Retina (tissue), 1 donor: ENCODE data around the gene ZBTB22.
"Not testable (repeated sequence)": the region's sequence is repeated elsewhere in the genome, so short reads cannot be mapped to it uniquely, and the experiment has no call there.

Experiments used
- DNase-seq: peaks from one replicate; pipeline ENCODE4 v3.0.0-alpha.2; 2016

The ZBTB22 gene

DNA sequence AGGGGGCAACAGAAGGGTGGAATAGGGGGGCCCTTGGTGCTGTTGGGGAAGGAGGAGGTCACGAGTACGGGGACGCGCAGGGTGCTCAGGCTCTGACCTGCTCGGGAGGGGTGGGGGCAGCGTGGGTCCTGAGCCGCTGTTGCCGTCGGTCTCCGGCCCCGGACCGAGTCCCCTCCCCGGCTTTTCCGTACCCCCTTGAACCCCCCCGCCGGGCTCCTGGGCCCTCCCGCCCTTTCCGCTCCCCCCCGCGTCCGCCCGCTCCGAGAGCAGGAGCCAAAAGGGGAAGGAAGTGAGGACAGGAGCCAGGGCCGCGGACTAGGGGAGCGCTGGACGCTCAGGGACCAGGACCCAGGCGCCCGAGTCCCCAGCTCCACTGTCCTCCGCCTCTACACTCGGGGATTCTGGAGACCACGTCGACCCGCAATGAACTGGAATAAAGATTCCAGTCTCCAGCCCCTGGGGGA is 18.7 kb downstream of the ZBTB22 start, which contains the start of gene RGL2:
Gene RGL2 (minus strand): TSS at position 170 of the 464 bp plus-strand sequence. CDS start 332 bp downstream, outside the sequence.
- DNase-seq, result no peak

GRCh38 chr6:33297956-33298772 is 19.4 kb downstream of the ZBTB22 start:
- peak; percentile 49 for DNase-seq

DNA sequence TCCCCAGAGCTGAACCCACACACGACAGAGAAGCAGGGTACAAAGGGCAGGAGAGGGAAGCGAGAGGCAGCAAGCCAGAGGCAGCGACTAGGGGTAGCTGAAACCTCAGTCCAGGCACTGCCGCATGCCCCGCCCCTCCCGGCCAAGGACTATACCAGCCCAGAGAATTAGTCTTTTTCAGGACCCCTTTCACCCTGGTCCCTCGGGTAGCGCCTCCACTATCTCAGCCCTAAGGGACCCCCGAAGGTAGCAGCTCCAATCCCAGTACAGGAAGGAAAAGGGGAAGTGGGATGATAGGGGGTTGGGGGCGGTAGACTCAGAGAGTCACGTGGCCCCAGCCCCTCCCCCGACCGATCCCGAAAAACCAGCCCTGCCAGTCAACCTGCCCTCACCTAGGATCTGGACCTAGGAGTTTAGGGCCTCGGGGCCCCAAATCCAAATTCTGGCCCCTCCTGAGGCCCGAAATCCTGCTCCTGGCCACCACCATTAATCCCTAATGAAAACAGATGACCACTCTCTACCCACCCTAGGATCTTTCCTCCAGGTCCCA is 20.1 kb downstream of the ZBTB22 start:
- peak; percentile 19 for DNase-seq

- no peak for DNase-seq
Observed at GRCh38 chr6:33296797-33297405, 20.6 kb downstream of the ZBTB22 start.

DNA sequence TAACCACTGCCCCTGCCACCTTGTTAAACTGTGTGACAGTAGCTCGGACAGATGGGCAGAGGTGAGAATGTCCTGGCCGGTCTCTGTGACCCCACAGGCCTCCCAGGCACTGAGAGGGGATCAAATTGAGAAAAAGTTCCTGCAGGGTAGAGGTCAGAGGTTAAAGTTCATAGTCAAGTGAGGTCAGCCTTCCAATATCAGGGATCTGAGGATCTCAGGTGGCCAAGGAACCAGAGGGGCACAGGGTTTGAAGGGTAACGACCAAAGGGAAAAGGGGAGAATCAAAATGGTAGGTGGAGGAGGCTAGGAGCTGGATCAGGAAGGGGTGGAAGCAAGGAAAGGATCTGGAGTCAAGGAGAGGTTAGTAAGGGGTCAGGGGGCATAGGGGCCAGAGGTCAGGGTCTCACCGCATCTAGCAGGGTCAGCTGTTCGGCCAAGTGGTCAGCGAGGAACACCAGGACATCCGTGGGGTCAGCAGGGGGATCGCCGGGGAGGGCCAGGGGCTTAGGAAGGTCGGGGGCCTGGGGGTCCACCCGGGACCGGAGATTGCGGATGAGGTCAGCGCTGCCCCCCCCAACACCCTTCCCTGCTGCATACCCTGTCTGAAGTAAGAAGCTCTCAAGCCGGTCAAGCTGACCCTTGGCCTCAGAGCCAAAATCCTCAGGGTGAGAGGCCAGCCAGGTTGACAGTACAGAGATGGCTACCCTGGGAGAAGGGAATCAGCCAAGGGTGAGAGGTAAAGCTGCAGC is 21.7 kb downstream of the ZBTB22 start:
- DNase-seq, result no peak

- no peak for DNase-seq
Observed at GRCh38 chr6:33294086-33294823, 23.3 kb downstream of the ZBTB22 start.

- no peak for DNase-seq
Observed at GRCh38 chr6:33292996-33293682, 24.4 kb downstream of the ZBTB22 start.

GRCh38 chr6:33290459-33290858 is 27.1 kb downstream of the ZBTB22 start:
- DNase-seq, result no peak

GRCh38 chr6:33289784-33290315 is 27.7 kb downstream of the ZBTB22 start:
- DNase-seq, result no peak

- peak; percentile 99 for DNase-seq
Observed at GRCh38 chr6:33288921-33289783, 28.4 kb downstream of the ZBTB22 start, which contains the start of the genes PFDN6 and WDR46. TSS of gene PFDN6 (plus strand) at chr6:33289601. CDS start at chr6:33289857, 256 bp downstream. TSS of gene WDR46 (minus strand) at chr6:33289239. CDS start at chr6:33289170, 69 bp downstream.

- no peak for DNase-seq
Observed at GRCh38 chr6:33288141-33288920, 29.2 kb downstream of the ZBTB22 start.

- no peak for DNase-seq
Observed at GRCh38 chr6:33286946-33287914, 30.3 kb downstream of the ZBTB22 start.

DNA sequence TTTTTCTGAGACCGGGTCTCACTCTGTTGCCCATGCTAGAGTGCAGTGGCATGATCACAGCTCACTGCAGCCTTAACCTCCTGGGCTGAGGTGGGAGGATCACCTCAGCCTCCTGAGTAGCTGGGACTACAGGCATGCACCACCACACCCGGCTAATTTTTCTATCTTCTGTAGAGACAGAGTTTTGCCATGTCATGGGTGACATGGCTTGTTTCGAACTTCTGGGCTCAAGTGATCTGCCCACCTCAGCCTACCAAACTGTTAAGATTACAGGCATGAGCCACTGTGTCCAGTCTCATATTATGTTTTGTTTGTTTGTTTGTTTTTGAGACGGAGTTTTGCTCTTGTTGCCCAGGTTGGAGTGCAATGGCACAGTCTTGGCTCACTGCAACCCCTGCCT is 32.3 kb downstream of the ZBTB22 start:
- not testable (repeated sequence) for DNase-seq

GRCh38 chr6:33280539-33280938 is 37.0 kb downstream of the ZBTB22 start:
- no peak for DNase-seq

GRCh38 chr6:33279971-33280511 is 37.5 kb downstream of the ZBTB22 start:
- DNase-seq, result no peak

- DNase-seq, result no peak
Observed at GRCh38 chr6:33279257-33279695, 38.3 kb downstream of the ZBTB22 start.

- DNase-seq, result no peak
Observed at GRCh38 chr6:33278810-33279209, 38.7 kb downstream of the ZBTB22 start.

DNA sequence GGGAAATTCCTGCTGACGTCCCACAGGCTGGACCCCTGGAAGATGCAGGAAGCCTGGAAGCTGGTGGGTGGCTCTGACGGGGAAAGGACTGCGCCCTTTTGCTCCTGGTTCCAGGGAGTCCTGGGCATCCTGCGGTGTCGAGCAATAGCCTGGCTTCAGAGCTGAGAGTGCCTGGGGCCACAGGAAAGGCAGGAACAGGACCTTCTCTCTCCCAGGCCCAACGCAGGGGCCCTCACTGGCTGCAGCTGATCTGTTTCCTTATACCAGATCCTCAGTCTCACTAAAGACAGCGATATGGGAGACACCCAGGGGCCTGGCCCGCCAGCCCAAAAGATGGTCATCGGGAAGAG is 39.2 kb downstream of the ZBTB22 start:
- DNase-seq, result no peak
